GM18511 (cell line): Measurements from ENCODE around the gene DNAH2.
A peak's percentile ranks its signal among the peaks of the same experiment; 100 is the strongest.

ENCODE experiments used
- ATAC-seq: cut with Tn5 transposase; IDR thresholded peaks from one replicate; pipeline ENCODE4 v1.9.1; 2021; ENCODE audit warnings: mild to moderate bottlenecking, moderate library complexity; ENCODE audit not compliant: unreplicated experiment

The DNAH2 gene

GRCh38 chr17:7837408-7838088, 120.0 kb downstream of the DNAH2 start:
- no peak for ATAC-seq

DNA sequence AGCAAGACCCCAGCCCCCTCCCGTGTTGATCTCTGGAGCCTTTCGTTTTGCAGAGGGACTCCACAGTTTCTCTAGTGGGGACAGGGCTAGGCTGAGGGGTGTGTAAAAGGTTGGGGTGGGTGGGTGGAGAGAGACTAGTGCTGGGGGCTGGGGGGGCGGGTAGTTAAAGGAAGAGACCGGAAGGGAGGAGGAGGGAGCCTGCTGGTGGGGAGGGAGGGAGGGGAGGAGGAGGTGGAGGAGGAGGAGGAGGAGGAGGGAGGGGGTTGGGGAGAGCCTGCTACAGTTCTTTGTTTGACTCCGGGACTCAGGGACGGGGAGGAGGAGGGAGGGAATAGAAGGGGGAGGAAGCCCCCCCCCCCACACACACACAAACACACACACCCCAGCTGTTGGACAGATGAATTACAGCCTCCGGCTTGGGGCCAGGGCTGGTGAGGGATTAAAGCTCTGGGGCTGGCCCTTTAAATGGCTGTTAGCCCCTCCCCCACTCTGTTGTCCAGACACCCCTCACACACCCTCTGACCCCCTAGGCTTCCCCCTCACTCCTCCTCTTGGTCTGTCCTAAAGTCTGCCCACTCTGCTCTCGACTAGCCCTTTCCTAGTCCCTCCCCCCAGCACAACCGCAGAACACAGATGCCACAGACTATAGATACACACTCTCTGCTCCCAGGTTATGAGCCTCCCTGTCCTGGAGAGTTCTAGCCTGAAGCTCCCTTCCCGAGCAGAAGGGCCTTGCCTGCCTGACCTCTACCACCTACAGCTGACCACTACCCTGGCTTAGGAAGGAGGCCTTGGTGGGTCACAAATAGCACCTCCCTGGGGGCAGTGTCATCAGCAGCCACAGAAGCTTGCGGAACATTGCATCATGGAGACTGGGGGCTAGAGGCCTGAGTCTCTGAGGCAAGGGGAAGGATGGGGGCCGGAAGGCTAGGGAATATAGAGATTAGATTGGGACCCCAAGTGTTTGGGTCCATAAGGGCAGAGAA, 120.8 kb downstream of the DNAH2 start:
- ATAC-seq, result no peak

DNA sequence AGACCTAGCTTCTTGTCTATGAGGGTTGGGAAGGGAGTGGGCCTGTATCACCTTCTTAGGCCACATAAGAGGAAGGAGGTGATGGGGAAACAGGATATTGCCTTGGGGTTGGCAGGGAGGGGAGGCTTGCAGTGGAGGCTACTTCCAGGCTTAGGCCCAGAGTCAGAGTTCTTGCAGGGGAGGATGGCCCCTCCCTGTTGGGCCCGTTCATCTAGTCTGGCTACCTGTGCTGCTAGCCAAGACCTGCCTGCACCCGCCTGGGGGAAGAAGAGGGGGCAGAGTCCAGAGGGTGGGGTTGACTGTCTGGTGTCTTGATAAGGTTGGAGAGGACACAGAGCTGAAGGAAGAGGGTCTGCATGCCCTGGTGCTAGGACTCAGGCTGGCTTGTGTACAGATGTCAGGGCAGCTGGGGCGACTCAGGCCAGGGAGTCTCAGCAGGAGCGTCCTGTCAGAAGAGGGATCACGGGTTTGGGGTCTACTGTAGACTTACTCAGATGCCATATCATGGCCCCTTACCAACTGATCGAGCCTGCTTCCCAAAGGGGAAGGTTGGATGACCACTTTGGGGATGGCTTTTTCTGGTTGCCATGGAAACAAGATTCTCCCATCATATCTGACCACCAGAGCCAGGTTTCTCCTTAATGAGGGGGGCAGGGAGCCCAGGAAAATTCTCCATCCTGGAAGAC, 121.8 kb downstream of the DNAH2 start:
- no peak for ATAC-seq

DNA sequence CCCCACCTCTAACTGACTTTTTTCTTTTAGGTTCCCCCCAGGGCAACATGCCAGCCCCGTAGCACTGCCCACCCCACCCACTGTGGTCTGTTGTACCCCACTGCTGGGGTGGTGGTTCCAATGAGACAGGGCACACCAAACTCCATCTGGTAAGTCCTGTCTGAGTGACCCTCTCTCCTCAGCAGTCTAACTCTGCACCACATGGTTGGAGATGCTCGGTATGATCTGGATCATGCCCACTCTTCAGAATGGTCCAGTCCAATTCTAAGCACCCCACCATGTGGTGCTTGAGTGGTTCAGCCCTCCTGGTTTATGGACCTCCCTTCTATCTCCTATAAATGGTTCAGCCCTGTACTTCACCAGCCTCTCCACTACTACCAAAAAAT, 122.3 kb downstream of the DNAH2 start:
- ATAC-seq, result no peak

GRCh38 chr17:7840441-7840840, 122.9 kb downstream of the DNAH2 start:
- no peak for ATAC-seq

GRCh38 chr17:7840875-7841274, 123.3 kb downstream of the DNAH2 start:
- ATAC-seq, result no peak

DNA sequence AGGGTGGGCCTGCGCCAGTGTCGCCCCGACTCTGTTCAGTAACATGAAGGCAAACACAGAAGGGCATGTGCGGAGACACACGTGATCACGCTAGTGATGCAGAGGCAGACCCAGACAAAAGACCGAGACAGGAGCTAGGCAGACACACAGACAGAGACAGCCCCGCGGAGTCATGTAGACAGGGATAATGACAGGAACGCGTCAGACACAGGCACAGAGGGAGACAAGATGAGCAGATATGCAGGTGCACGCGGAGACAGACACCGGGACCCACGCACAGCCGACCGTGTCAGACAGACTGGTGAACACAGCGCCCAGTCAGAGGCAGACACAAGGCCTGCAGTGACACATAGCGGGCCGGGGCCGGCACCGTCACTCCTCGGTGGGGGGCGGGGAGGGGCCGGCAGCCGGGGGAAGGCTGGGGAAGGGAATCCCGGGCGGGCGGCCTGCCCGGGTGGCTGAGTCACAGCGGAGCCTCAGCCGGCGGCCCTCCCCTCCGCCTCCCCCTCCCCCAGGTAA, 123.9 kb downstream of the DNAH2 start:
- ATAC-seq, result peak; percentile 5

DNA sequence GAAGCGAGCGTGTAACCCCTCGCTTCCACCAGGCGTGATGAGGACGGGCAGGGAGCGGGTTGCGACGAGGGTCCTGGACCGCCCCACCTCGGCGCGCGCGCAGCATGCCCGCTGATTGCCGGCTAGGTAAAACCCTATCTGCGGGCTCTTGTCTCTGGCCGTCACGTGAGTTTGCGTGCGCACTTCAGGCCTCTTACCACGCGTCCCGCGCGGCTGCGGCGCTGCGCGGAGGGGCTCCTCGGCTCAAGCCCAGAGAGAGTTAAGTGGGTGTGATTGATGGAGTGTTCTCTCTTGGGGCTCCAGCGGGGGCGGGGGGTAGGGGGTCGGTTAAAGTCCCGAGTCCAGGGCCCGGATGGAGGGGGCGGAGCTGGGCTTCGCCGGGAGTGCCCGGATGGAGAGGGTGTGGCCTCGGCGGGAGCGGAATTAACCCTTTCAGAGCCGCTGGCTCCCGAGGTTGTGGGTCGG, 124.4 kb downstream of the DNAH2 start:
- ATAC-seq, result peak; percentile 20

DNA sequence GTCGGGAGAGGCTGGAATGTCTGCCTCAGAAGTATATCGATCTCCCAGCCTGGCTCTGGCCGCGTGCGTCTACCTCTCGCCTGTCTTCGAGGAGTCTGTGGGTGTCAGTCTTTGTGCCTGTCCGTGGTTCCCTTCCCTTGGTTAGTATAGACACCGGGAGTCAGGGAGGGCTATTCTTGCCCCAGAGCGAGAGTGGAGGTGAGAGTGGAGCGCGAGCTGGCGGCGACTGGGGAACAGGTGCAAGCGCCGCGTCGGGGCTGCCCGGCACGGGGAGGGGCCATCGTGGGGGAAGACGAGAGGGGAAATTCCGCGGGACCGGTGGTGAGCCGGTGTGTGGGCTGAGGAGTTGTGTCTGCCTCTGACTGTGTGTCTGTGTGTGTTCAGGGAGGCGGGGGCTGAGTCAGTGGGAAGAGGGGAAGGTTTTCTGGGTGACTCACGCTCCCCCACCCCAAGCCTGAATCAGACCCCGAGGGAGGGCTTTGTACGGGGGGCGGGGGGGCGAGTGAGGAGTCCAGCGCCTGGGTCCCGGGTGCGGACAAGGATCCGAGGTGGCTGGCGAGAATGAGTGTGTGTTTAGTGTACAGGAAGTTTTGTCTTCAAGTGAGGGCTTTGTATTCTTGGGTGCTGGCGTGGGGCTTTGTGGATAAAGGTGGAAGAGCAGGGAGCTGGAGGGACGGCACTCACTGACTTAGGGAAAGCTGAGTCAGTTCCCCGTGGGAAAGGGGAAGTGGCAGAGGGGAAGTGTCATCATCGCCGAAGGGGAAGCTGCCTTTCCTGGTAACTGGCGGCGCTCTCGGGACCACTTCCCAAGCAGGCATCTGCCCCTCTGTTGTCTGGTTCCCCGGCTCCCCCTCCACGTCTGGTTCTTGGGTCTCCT, 125.1 kb downstream of the DNAH2 start:
- peak; percentile 27 for ATAC-seq

DNA sequence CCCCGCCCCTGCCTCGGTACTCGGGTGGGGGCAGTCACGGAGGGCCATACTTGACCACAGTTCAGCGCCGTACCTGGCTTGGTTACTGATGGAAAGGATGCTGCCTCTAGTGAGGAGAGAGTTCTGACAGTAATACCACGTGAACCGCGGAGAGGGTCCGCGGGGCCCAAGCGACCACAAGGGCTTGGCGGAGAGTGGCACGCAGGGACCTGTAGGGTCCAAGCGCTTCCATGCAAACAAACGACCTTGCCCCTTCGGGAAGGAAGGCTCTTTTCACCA, 125.7 kb downstream of the DNAH2 start:
- ATAC-seq, result peak; percentile 1

DNA sequence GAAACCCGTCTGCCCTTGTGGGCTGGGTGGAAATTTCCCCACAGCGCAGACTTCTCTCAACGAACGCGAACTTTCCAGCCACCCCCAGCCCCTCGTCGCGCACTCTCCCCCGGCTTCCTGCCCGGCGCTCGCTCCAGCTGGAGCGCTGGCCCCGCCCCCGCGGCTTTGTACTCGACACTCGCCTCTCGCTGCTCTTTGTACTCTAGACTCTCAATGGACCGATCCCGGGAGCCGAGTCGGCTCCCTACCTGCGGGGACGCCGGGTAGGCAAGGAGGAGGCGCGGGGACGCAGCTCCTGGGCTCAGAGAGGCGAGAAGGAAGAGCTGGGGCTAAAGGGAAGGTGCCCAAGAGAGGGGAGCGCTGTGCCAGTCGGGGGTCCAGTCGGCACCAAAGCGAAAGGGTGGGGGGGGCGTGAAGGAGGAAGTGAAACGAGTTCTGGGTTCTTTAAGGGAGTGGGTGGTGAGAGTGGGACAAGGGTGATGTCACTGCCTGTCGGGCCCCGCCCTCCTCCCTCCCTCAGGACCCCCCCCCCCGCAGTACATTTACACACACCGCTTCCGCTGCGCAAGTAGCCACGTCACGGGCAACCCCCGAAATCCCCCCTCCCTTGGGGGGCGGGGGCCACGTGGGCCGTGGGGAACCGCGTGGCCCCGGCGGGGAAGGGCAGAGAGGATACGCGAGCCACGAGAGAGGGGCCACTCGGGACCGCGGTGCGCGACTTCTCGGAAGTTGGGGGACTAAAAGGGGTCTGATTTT, 126.2 kb downstream of the DNAH2 start:
- ATAC-seq, result peak; percentile 37

DNA sequence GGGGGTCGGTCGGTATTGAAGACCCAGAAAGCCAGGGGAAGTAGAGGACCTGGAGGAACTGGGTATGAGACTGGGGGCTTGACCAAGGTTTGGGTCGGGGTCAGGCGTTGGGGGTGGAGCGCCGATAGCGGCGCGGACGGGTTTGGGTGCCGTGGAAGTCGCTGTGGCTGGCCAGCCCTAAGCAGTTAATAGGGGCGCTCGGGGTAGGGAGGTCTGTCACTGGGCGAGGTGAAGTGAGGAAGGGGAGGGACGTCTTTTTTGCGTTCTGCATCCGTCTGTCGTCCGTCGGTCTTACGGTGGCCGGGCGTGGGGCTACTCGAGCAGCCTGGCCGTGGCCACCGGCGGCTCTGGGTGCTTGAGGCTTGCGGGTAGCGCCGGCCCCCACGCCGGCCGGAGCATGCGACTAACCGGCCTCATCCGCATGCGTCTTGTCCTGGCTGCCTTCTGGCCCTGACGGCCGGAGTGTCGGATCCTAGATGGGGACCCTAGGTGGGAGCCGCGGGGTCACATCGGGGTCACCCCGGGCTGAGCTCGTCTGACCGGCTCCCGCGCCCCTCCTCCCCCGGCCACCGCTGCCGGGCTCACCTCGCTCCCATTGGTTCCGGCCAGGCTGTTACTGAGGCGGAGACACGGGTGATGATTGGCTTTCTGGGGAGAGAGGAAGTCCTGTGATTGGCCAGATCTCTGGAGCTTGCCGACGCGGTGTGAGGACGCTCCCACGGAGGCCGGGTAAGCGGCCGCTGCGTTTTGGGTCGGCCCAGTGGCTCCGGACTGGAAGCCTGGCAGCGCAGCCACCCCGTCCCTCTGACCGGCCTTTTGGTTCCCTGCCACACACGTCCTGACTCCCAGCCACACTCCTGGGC, 127.0 kb downstream of the DNAH2 start:
- peak; percentile 56 for ATAC-seq

- no peak for ATAC-seq
Observed at GRCh38 chr17:7845359-7846062, 128.0 kb downstream of the DNAH2 start.

- ATAC-seq, result no peak
Observed at GRCh38 chr17:7846063-7846735, 128.7 kb downstream of the DNAH2 start.

DNA sequence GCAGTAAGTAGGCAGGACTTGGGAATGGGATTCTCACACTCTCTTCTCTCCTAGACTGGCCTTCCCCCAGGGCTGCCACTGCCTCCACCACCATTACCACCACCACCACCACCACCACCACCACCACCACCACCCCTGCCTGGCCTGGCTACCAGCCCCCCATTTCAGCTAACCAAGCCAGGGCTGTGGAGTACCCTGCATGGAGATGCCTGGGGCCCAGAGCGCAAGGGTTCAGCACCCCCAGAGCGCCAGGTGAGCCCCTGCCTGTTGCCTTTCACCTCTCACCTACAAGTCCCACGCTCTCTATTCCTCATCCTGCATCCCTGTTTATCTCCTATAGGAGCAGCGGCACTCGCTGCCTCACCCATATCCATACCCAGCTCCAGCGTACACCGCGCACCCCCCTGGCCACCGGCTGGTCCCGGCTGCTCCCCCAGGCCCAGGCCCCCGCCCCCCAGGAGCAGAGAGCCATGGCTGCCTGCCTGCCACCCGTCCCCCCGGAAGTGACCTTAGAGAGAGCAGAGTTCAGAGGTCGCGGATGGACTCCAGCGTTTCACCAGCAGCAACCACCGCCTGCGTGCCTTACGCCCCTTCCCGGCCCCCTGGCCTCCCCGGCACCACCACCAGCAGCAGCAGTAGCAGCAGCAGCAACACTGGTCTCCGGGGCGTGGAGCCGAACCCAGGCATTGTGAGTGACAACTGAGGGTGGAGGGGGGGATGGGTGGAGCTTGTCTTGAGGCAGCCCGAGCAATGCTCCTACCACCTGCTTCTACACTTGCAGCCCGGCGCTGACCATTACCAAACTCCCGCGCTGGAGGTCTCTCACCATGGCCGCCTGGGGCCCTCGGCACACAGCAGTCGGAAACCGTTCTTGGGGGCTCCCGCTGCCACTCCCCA, 129.5 kb downstream of the DNAH2 start:
- ATAC-seq, result no peak

DNA sequence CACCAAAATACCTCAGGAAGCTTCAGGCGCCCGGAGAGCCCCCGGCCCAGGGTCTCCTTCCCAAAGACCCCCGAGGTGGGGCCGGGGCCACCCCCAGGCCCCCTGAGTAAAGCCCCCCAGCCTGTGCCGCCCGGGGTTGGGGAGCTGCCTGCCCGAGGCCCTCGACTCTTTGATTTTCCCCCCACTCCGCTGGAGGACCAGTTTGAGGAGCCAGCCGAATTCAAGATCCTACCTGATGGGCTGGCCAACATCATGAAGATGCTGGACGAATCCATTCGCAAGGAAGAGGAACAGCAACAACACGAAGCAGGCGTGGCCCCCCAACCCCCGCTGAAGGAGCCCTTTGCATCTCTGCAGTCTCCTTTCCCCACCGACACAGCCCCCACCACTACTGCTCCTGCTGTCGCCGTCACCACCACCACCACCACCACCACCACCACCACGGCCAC, 130.6 kb downstream of the DNAH2 start:
- no peak for ATAC-seq

DNA sequence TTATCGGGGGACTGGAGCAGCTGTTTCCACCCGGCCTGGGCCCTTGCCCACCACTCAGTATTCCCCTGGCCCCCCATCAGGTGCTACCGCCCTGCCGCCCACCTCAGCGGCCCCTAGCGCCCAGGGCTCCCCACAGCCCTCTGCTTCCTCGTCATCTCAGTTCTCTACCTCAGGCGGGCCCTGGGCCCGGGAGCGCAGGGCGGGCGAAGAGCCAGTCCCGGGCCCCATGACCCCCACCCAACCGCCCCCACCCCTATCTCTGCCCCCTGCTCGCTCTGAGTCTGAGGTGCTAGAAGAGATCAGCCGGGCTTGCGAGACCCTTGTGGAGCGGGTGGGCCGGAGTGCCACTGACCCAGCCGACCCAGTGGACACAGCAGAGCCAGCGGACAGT, 131.2 kb downstream of the DNAH2 start:
- no peak for ATAC-seq
